Activated CD8-positive, alpha-beta T cell treated with anti-CD3 and anti-CD28 coated beads for 36 hours (primary cell): Measurements from ENCODE around the gene CUBN. TPM values are rescaled to one million over a fixed set of nuclear protein-coding genes. Genes with fewer than 3 reads are reported as not detected.

Source experiments
- ATAC-seq: fragments of 200-7000 bp; cut with Tn5 transposase; one replicate; pipeline ENCODE4 v1.10.0; 2021; ENCODE audit warnings: mild to moderate bottlenecking, moderate library complexity
- CTCF ChIA-PET: fragments of 350-600 bp; sonication (Branson Sonifier 250); formaldehyde crosslinking; loops from one replicate; lab custom pipeline; 2021; ENCODE audit warnings: antibody characterized with exemption; lab: Charles Lee
- POLR2A ChIA-PET: fragments of 350-600 bp; sonication (Branson Sonifier 250); formaldehyde crosslinking; loops from one replicate; lab custom pipeline; 2021; ENCODE audit warnings: antibody characterized with exemption; lab: Charles Lee
- DNase-seq: peaks from one replicate; pipeline ENCODE4 v3.0.0-alpha.2; 2020
- H3K27ac Mint-ChIP-seq: one replicate; pipeline ENCODE4 v1.8.0; 2021; ENCODE audit warnings: mild to moderate bottlenecking, mixed read lengths
- H3K27me3 Mint-ChIP-seq: one replicate; pipeline ENCODE4 v1.8.0; 2021; ENCODE audit warnings: mixed read lengths
- H3K36me3 Mint-ChIP-seq: one replicate; pipeline ENCODE4 v1.8.0; 2021; ENCODE audit warnings: low read depth, mixed read lengths
- H3K4me1 Mint-ChIP-seq: one replicate; pipeline ENCODE4 v1.8.0; 2021; ENCODE audit warnings: low read depth, mixed read lengths
- H3K4me3 Mint-ChIP-seq: one replicate; pipeline ENCODE4 v1.8.0; 2021; ENCODE audit warnings: mild to moderate bottlenecking, moderate library complexity, mixed read lengths
- H3K9me3 Mint-ChIP-seq: one replicate; pipeline ENCODE4 v1.8.0; 2021; ENCODE audit warnings: mixed read lengths
- intact Hi-C: fragments of 100-400 bp; cut with micrococcal nuclease; formaldehyde crosslinking; loops from one replicate; pipeline ENCODE4 v1.10.0; 2022
- total RNA-seq, 2 experiments: library from RNA; stranded (reverse); gene quantifications; one replicate each; pipeline ENCODE4 v1.2.3, GENCODE V29; 2021
- TF ChIP-seq, protein P1 (sequence below): fragments of 200-600 bp; IDR thresholded peaks from one replicate; pipeline ENCODE4 v1.8.0; 2022; ENCODE audit warnings: antibody characterized with exemption, mild to moderate bottlenecking

Gene CUBN
- total RNA-seq, 2 experiments from 2014 or later, result 0.38 to 0.65 TPM

GRCh38 chr10:16945593-16945992 lies 184.0 kb downstream of the CUBN start:
- no peaks in the 10 kb centered on the region for H3K9me3 Mint-ChIP-seq
- H3K27ac Mint-ChIP-seq, result no peak overlapping the region
- ChIA-PET CTCF (no interaction called here), POLR2A (no interaction called here)
- no peak overlapping the region for H3K4me3 Mint-ChIP-seq
- peaks cover 10% of the 10 kb centered on the region for H3K4me1 Mint-ChIP-seq
- H3K27me3 Mint-ChIP-seq, result no peaks in the 10 kb centered on the region
- intact Hi-C loops, result no loop called here
- TF ChIP-seq, protein P1, sequence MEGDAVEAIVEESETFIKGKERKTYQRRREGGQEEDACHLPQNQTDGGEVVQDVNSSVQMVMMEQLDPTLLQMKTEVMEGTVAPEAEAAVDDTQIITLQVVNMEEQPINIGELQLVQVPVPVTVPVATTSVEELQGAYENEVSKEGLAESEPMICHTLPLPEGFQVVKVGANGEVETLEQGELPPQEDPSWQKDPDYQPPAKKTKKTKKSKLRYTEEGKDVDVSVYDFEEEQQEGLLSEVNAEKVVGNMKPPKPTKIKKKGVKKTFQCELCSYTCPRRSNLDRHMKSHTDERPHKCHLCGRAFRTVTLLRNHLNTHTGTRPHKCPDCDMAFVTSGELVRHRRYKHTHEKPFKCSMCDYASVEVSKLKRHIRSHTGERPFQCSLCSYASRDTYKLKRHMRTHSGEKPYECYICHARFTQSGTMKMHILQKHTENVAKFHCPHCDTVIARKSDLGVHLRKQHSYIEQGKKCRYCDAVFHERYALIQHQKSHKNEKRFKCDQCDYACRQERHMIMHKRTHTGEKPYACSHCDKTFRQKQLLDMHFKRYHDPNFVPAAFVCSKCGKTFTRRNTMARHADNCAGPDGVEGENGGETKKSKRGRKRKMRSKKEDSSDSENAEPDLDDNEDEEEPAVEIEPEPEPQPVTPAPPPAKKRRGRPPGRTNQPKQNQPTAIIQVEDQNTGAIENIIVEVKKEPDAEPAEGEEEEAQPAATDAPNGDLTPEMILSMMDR, result no peak
- ATAC-seq (no peak), DNase-seq (no peak)
- peaks cover 3% of the 10 kb centered on the region for H3K36me3 Mint-ChIP-seq

GRCh38 chr10:16944986-16945385 lies 184.6 kb downstream of the CUBN start:
- Mint-ChIP-seq H3K9me3 (no peaks in the 10 kb centered on the region), H3K4me1 (peaks cover 10% of the 10 kb centered on the region), H3K27me3 (no peaks in the 10 kb centered on the region), H3K27ac (no peak overlapping the region), H3K36me3 (peaks cover 3% of the 10 kb centered on the region), H3K4me3 (no peak overlapping the region)
- DNase-seq (no peak), ATAC-seq (no peak)
- TF ChIP-seq, protein P1, result no peak
- intact Hi-C loops, result no loop called here
- ChIA-PET POLR2A (no interaction called here), CTCF (no interaction called here)

DNA sequence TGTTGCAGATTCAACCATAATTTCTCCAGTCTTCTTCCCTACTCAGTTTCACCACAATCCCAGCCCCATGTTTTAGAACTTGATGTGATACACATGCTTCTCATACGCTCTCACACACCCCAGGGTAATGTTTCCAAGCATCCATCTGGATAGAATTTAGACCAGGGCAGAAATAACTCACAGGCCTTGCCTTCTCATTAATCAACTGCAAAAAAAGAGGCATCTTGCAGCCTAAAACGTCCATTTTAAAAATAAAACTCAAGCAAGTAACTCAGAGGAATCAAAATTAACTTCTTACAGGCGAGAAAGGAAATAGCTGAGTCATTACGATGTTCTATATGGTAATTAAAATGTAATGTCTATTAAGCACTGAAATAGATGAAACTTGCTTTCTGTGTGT lies 185.2 kb downstream of the CUBN start:
- no peaks in the 10 kb centered on the region for H3K27me3 Mint-ChIP-seq
- ChIA-PET POLR2A (no interaction called here), CTCF (no interaction called here)
- H3K36me3 Mint-ChIP-seq, result peaks cover 3% of the 10 kb centered on the region
- H3K4me3 Mint-ChIP-seq, result no peak overlapping the region
- no peaks in the 10 kb centered on the region for H3K9me3 Mint-ChIP-seq
- no peak for DNase-seq
- no peak for ATAC-seq
- peaks cover 10% of the 10 kb centered on the region for H3K4me1 Mint-ChIP-seq
- intact Hi-C loops, result no loop called here
- TF ChIP-seq, protein P1, result no peak
- no peak overlapping the region for H3K27ac Mint-ChIP-seq

- ChIA-PET POLR2A (no interaction called here), CTCF (no interaction called here)
- H3K27me3 Mint-ChIP-seq, result no peaks in the 10 kb centered on the region
- H3K36me3 Mint-ChIP-seq, result peaks cover 3% of the 10 kb centered on the region
- H3K27ac Mint-ChIP-seq, result no peak overlapping the region
- TF ChIP-seq, protein P1, result no peak
- intact Hi-C loops, result no loop called here
- DNase-seq (no peak), ATAC-seq (no peak)
- no peak overlapping the region for H3K4me3 Mint-ChIP-seq
- peaks cover 10% of the 10 kb centered on the region for H3K4me1 Mint-ChIP-seq
- no peaks in the 10 kb centered on the region for H3K9me3 Mint-ChIP-seq
Observed at GRCh38 chr10:16943295-16944285, 186.0 kb downstream of the CUBN start.

GRCh38 chr10:16942381-16943078 lies 187.1 kb downstream of the CUBN start:
- H3K27ac Mint-ChIP-seq, result no peak overlapping the region
- no peak overlapping the region for H3K4me3 Mint-ChIP-seq
- no peaks in the 10 kb centered on the region for H3K27me3 Mint-ChIP-seq
- ATAC-seq (no peak), DNase-seq (no peak)
- ChIA-PET POLR2A (no interaction called here), CTCF (no interaction called here)
- intact Hi-C loops, result no loop called here
- TF ChIP-seq, protein P1, result no peak
- H3K36me3 Mint-ChIP-seq, result peaks cover 3% of the 10 kb centered on the region
- no peaks in the 10 kb centered on the region for H3K9me3 Mint-ChIP-seq
- peaks cover 5% of the 10 kb centered on the region for H3K4me1 Mint-ChIP-seq
